ENCODE data around the gene CHKA. TPM values are rescaled to one million over a fixed set of nuclear protein-coding genes. Genes with fewer than 3 reads are reported as not detected.

CHKA gene
- total RNA-seq, 1 donor from 2014 or later: 22.0 TPM

DNA sequence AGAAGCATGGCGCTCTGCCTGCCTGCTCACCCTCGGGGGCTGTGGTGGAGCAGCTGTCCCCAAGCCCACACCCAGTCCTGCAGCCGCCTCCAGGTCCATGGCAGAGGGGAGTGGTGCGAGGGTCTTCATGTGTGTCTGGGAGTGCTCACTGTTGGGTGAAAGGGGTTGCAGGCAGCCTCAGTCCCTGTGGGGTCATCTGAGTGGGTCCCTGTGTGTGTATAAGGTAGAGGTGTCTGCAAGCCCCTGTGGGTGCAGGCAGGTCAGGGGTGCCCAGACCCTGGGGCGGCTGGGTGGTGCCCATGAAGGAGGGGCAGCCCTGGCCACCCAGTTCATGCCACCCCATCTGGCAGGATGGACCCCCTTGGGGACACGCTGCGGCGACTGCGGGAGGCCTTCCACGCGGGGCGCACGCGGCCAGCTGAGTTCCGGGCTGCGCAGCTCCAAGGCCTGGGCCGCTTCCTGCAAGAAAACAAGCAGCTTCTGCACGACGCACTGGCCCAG is 106.2 kb downstream of the CHKA start:
- no peak for DNase-seq (ENCODE audit: low read depth in 2 of 2)

GRCh38 chr11:68014157-68014946 is 106.8 kb downstream of the CHKA start:
- DNase-seq (ENCODE audit: low read depth in 2 of 2): peak in 1 of 2 donors; percentile 66

GRCh38 chr11:68013611-68014156 is 107.5 kb downstream of the CHKA start:
- DNase-seq (ENCODE audit: low read depth in 2 of 2): no peak

- no peak for DNase-seq (ENCODE audit: low read depth in 2 of 2)
These were observed 108.2 kb downstream of the CHKA start for GRCh38 chr11:68012843-68013610.

- DNase-seq (ENCODE audit: low read depth in 2 of 2): no peak
These were observed 108.9 kb downstream of the CHKA start for GRCh38 chr11:68012044-68012842.

- DNase-seq (ENCODE audit: low read depth in 2 of 2): no peak
These were observed 109.9 kb downstream of the CHKA start for GRCh38 chr11:68011051-68011943.

GRCh38 chr11:68010090-68011041 is 110.8 kb downstream of the CHKA start, which contains the start of gene ALDH3B1:
TSS of gene ALDH3B1 (plus strand) at chr11:68010327. CDS start at chr11:68015298, 4,971 bp downstream.
- peak in 1 of 2 donors; percentile 16 for DNase-seq (ENCODE audit: low read depth in 2 of 2)

DNA sequence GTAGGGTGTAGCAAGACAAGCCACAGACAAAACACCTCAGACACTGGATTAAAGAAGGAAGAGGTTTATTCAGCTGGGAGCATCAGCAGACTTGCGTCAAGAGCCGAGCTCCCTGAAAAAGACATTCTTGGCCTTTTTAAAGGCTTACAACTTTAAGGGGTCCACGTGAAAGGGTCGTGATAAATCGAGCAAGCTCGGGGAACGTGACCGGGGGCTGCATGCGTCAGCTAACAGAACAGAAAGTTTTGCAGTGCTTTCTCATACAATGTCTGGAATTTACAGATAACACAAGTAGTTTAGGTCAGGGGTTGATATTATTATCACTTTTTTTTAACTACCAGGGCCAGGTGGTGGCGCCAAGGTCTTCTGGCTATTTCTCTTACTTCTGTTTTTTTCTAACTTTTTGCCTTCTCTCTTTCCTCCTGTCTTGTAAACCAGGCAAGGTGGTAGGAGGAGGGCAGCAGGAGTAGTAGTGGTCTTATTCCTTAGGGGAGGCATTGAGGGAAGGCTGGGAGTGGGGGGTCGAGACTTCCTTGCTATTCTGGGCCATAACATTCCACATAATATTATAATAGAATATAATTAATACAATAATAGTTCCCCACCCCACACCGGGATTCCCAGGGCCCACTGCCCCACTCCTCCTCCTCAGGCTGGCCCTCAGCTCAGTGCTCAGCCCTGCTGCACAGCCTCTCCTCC is 111.6 kb downstream of the CHKA start:
- peak in 1 of 2 donors; percentile 40 for DNase-seq (ENCODE audit: low read depth in 2 of 2)

DNA sequence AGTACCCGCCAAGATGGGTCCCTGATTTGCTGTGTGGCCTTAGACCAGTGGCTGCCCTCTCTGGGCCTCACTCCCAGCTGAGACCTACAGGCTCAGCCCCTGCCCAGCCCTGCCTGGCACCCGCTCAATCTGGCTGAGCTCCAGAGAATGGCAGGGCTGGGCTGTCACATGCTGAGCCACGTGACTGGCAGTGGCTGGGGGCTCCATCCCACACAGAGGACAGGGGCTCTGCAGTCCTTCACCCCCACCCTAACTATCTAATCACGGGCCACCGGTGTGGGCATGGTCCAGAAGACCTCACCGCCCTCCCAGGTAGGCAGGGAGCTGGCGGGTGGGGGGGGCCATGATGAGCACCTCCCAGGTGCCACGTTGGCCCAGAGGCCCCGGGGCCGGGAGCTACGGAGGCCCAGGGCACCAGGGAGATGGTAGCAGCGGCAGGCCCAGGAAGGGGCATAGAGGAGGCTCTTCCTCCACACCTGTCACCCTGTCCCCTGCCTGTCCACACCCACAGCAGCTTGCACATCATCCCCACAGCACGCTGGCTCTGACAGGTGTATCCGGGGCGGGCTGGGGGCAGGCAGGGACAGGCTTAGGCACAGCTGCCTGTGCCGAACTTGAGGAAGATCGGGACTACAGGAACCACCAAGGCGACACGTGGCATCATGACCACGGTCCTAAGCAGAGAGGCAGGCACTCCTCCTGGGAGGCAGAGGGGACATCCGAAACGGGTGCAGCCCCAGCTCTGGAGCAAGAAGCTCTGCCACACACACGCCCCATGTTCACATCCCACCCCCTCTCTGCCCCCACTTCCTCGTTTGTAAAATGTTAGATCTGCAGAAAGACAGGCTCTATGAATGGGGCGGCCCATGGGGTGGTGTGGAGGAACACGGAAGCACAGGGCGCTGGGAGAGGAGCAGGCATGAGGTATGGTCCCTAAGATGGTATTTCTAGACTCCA is 112.5 kb downstream of the CHKA start:
- no peak for DNase-seq (ENCODE audit: low read depth in 2 of 2)

GRCh38 chr11:68007498-68008380 is 113.4 kb downstream of the CHKA start:
- no peak for DNase-seq (ENCODE audit: low read depth in 2 of 2)

DNA sequence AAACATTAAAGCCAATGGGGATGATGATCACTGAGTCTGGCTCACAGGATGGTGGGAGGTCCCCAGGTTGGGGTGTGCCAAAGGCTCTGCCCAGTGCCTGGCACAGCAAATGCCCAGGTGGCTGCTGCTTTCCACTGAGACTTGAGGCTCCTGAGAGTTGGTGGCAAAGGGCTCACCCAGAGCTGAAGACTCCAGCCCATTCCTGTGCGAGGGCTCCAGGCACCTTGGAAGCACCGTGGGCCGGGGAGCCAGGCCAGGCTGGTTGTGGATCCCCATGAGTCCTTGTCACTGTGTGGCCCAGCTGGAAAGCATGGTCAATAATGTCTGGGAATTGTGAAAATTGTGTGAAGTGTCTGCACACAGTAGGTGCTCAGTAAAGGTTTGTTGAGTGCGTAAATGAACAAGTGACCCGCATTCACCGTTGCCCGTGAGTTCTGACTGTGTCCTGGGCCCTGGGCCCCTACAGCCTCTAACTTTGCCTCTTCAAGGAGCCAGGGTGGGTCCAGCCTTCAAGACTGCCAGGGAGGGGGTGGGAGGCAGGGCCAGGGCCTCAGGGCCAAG is 114.5 kb downstream of the CHKA start:
- no peak for DNase-seq (ENCODE audit: low read depth in 2 of 2)

DNA sequence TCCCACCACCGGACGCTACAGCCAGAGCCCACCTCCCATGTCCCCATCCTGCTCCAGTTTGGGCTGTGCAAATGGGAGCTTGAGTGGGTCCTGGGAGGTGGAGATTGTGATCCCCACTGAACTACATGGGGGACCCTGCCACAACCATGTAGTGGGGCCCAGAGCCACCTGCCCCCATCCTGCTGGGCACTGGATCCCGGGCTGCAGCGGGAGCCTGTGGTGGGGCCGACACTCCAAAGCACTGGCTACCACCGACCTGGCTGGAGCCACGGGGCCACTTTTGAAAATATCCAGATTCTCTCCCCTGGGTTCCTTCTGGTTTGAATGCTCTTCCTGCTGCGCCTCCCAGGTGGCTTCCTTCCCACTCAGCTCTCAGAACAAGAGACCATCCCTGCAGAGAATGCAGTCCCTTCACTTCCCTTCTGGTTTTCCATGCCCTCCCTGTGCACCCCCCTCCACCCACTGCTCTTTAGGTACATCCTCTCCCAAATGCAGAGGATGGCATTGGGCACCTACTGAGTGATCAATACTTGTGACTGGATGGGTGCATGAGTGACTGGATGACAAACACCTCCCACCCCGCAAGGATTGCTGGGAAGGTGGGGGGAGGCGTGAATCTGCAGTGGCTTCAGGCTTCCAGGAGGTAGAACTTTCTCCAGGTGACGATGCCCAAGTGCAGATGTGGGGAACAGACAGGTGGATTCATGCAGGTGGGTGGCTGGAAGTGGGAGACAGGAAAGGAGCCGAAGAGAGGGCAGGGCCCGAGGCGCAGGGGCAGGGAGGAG is 116.4 kb downstream of the CHKA start:
- no peak for DNase-seq (ENCODE audit: low read depth in 2 of 2)

DNA sequence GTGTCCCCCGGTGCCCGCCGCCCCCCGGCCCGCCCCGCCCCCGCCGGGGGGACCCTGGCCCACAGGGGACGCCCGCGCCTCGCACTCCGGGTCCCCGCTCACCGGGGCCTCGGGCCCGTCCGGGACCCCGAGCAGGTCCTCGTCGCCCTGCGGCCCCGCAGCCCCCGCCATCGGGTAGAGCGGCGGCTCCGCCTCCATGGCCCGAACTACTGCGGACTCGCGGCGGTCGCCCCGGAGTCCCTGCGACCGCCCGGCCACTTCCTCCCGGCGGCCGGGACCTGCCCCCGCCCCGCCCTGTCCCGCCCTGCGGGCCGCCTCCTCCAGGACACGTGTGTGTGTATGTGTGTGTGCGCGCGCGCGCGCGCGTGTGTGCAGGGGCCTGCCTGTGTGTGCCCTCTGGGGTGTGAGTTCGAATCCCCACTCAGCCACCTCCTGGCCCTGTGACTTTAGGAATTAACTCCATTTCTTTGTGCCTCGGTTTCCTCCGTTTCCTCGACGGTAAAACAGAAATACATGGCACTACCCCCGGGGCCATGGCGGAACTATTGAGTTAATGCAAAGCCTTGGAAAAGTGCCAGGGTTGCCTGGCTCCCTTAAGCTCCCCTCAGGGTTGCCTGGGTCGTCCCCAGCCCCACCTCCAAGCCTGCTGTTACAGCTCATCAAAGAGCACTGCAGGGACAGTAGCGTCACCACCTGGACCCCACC is 117.2 kb downstream of the CHKA start, which contains the start of gene UNC93B1:
Gene UNC93B1 (minus strand): TSS at position 252 of the 705 bp plus-strand sequence. CDS start 54 bp downstream, at position 198.
- peak; percentile 75 to 85 for DNase-seq (ENCODE audit: low read depth in 2 of 2)
